22Rv1 (cell line): ENCODE results near the gene MPZL1.
"Not testable (repeated sequence)": the region's sequence is repeated elsewhere in the genome, so short reads cannot be mapped to it uniquely, and the experiment has no call there.

Experiments used
- CTCF ChIP-seq: fragments of 450-650 bp; IDR thresholded peaks from 2 replicates; pipeline ENCODE4 v1.5.1; 2017; ENCODE audit warnings: mild to moderate bottlenecking
- ZFX ChIP-seq: fragments of 450-650 bp; IDR thresholded peaks from 2 replicates; pipeline ENCODE4 v1.6.1; 2017; ENCODE audit warnings: antibody characterized with exemption, borderline replicate concordance

- TF ChIP-seq CTCF, ZFX: not testable (repeated sequence)
Measured at GRCh38 chr1:167741103-167741502, 19.3 kb downstream of the MPZL1 start.
